DLD1 (cell line): ENCODE results near the gene SPECC1.
"Not testable (repeated sequence)": the region's sequence is repeated elsewhere in the genome, so short reads cannot be mapped to it uniquely, and the experiment has no call there.

ENCODE experiments used
- in situ Hi-C: cut with HindIII; loops from 2 replicates; pipeline ENCODE4 v1.10.0; 2017; ENCODE audit warnings: low sequenced_read_pairs

Gene SPECC1

GRCh38 chr17:20067711-20068110, 58.6 kb downstream of the SPECC1 start:
- in situ Hi-C loops, result no loop called here

GRCh38 chr17:20068445-20068844, 59.3 kb downstream of the SPECC1 start:
- in situ Hi-C loops, result no loop called here

- in situ Hi-C loops, result no loop called here
These were observed 62.9 kb downstream of the SPECC1 start for GRCh38 chr17:20071824-20072691.

- in situ Hi-C loops, result no loop called here
These were observed 63.5 kb downstream of the SPECC1 start for GRCh38 chr17:20072692-20072992.

GRCh38 chr17:20073055-20073979, 64.2 kb downstream of the SPECC1 start:
- in situ Hi-C loops, result no loop called here

- in situ Hi-C loops, result no loop called here
These were observed 64.8 kb downstream of the SPECC1 start for GRCh38 chr17:20074001-20074400.

GRCh38 chr17:20074489-20074888, 65.3 kb downstream of the SPECC1 start:
- in situ Hi-C loops, result no loop called here

- in situ Hi-C loops, result not testable (repeated sequence)
These were observed 67.0 kb downstream of the SPECC1 start for GRCh38 chr17:20076137-20076536.

GRCh38 chr17:20077978-20078685, 69.0 kb downstream of the SPECC1 start:
- in situ Hi-C loops, result no loop called here

- in situ Hi-C loops, result no loop called here
These were observed 71.4 kb downstream of the SPECC1 start for GRCh38 chr17:20080513-20080912.

- in situ Hi-C loops, result no loop called here
These were observed 74.1 kb downstream of the SPECC1 start for GRCh38 chr17:20083156-20083859.

GRCh38 chr17:20084621-20085282, 75.6 kb downstream of the SPECC1 start:
- in situ Hi-C loops, result no loop called here

- in situ Hi-C loops, result no loop called here
These were observed 76.2 kb downstream of the SPECC1 start for GRCh38 chr17:20085283-20085845.

- in situ Hi-C loops, result no loop called here
These were observed 77.4 kb downstream of the SPECC1 start for GRCh38 chr17:20086416-20087076.

- in situ Hi-C loops, result no loop called here
These were observed 78.5 kb downstream of the SPECC1 start for GRCh38 chr17:20087538-20088250.

GRCh38 chr17:20089756-20090547, 80.8 kb downstream of the SPECC1 start:
- in situ Hi-C loops, result no loop called here

GRCh38 chr17:20091174-20092029, 82.2 kb downstream of the SPECC1 start:
- in situ Hi-C loops, result no loop called here
